ENCODE results near the gene PLCL1. TPM values are rescaled to one million over a fixed set of nuclear protein-coding genes. Genes with fewer than 3 reads are reported as not detected.
"Not testable (repeated sequence)": the region's sequence is repeated elsewhere in the genome, so short reads cannot be mapped to it uniquely, and the experiment has no call there.

PLCL1 gene
- total RNA-seq, 4 donors from 2014 or later = 6.6 to 10.0 (median 7.9) TPM

- 82 to 83% methylated on average over 2 of the region's 2 CpGs for WGBS, 2 donors
- TF ChIP-seq, protein P1, sequence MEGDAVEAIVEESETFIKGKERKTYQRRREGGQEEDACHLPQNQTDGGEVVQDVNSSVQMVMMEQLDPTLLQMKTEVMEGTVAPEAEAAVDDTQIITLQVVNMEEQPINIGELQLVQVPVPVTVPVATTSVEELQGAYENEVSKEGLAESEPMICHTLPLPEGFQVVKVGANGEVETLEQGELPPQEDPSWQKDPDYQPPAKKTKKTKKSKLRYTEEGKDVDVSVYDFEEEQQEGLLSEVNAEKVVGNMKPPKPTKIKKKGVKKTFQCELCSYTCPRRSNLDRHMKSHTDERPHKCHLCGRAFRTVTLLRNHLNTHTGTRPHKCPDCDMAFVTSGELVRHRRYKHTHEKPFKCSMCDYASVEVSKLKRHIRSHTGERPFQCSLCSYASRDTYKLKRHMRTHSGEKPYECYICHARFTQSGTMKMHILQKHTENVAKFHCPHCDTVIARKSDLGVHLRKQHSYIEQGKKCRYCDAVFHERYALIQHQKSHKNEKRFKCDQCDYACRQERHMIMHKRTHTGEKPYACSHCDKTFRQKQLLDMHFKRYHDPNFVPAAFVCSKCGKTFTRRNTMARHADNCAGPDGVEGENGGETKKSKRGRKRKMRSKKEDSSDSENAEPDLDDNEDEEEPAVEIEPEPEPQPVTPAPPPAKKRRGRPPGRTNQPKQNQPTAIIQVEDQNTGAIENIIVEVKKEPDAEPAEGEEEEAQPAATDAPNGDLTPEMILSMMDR (IDR thresholded peaks at IDR 0.05) = no peak
- TF ChIP-seq POLR2A (IDR thresholded peaks at IDR 0.05) (no peak), EP300 (IDR thresholded peaks at IDR 0.05) (no peak)
- DNase-seq (ENCODE audit: low spot score in 2 of 2) = no peak
- no peaks in the 10 kb centered on the region for H3K9me3 ChIP-seq
- no peaks in the 10 kb centered on the region for H3K27me3 ChIP-seq
- no peak overlapping the region for H3K27ac ChIP-seq
- H3K4me3 ChIP-seq = no peak overlapping the region
- H3K36me3 ChIP-seq = no peaks in the 10 kb centered on the region
- H3K4me1 ChIP-seq = no peaks in the 10 kb centered on the region
Observed at GRCh38 chr2:197821550-197822289, 17.3 kb downstream of the PLCL1 start.

GRCh38 chr2:197822333-197822732 lies 17.9 kb downstream of the PLCL1 start:
- Histone ChIP-seq H3K27ac (no peak overlapping the region), H3K4me3 (no peak overlapping the region), H3K4me1 (no peaks in the 10 kb centered on the region), H3K27me3 (no peaks in the 10 kb centered on the region), H3K9me3 (no peaks in the 10 kb centered on the region), H3K36me3 (no peaks in the 10 kb centered on the region)
- WGBS, 2 donors = 62 to 78% methylated on average over 2 of the region's 2 CpGs
- no peak for TF ChIP-seq POLR2A (IDR thresholded peaks at IDR 0.05)
- TF ChIP-seq EP300 (IDR thresholded peaks at IDR 0.05) = no peak
- TF ChIP-seq, protein P1 (IDR thresholded peaks at IDR 0.05) = no peak
- DNase-seq (ENCODE audit: low spot score in 2 of 2) = no peak

GRCh38 chr2:197827618-197828017 lies 23.2 kb downstream of the PLCL1 start:
- no peak for DNase-seq (ENCODE audit: low spot score in 2 of 2)
- WGBS, 2 donors = 70 to 80% methylated on average over 2 of the region's 2 CpGs

GRCh38 chr2:197828464-197829135 lies 24.2 kb downstream of the PLCL1 start:
- H3K27me3 ChIP-seq = no peaks in the 10 kb centered on the region
- H3K4me3 ChIP-seq = no peak overlapping the region
- no peaks in the 10 kb centered on the region for H3K9me3 ChIP-seq
- H3K4me1 ChIP-seq = no peaks in the 10 kb centered on the region
- H3K27ac ChIP-seq = no peak overlapping the region
- H3K36me3 ChIP-seq = no peaks in the 10 kb centered on the region
- 74% methylated on average over 1 of the region's 1 CpG for WGBS, 2 donors
- DNase-seq (ENCODE audit: low spot score in 2 of 2) = no peak
- TF ChIP-seq EP300 (IDR thresholded peaks at IDR 0.05) (no peak), POLR2A (IDR thresholded peaks at IDR 0.05) (no peak)
- TF ChIP-seq, protein P1 (IDR thresholded peaks at IDR 0.05) = no peak

More at GRCh38 chr2:197827618-197828017, 23.2 kb downstream of the PLCL1 start:
- H3K27me3 ChIP-seq = no peaks in the 10 kb centered on the region
- H3K27ac ChIP-seq = no peak overlapping the region
- no peaks in the 10 kb centered on the region for H3K4me1 ChIP-seq
- no peak for TF ChIP-seq POLR2A (IDR thresholded peaks at IDR 0.05)
- no peak for TF ChIP-seq EP300 (IDR thresholded peaks at IDR 0.05)
- TF ChIP-seq, protein P1 (IDR thresholded peaks at IDR 0.05) = no peak
- H3K9me3 ChIP-seq = no peaks in the 10 kb centered on the region
- H3K4me3 ChIP-seq = no peak overlapping the region
- H3K36me3 ChIP-seq = no peaks in the 10 kb centered on the region

- H3K4me1 ChIP-seq = peaks cover 0 to 13% (median 5%) of the 10 kb centered on the region in 4 donors
- H3K9me3 ChIP-seq; H3K27ac ChIP-seq; H3K4me3 ChIP-seq; DNase-seq (ENCODE audit: low spot score in 2 of 2); H3K36me3 ChIP-seq; H3K27me3 ChIP-seq: not testable (repeated sequence)
- WGBS, 2 donors = 94 to 98% methylated on average over 2 of the region's 2 CpGs
Observed at GRCh38 chr2:197834771-197835170, 30.4 kb downstream of the PLCL1 start.
